Measurements from ENCODE around the gene OTOF.
"Not testable (repeated sequence)": the region's sequence is repeated elsewhere in the genome, so short reads cannot be mapped to it uniquely, and the experiment has no call there.

Gene OTOF

DNA sequence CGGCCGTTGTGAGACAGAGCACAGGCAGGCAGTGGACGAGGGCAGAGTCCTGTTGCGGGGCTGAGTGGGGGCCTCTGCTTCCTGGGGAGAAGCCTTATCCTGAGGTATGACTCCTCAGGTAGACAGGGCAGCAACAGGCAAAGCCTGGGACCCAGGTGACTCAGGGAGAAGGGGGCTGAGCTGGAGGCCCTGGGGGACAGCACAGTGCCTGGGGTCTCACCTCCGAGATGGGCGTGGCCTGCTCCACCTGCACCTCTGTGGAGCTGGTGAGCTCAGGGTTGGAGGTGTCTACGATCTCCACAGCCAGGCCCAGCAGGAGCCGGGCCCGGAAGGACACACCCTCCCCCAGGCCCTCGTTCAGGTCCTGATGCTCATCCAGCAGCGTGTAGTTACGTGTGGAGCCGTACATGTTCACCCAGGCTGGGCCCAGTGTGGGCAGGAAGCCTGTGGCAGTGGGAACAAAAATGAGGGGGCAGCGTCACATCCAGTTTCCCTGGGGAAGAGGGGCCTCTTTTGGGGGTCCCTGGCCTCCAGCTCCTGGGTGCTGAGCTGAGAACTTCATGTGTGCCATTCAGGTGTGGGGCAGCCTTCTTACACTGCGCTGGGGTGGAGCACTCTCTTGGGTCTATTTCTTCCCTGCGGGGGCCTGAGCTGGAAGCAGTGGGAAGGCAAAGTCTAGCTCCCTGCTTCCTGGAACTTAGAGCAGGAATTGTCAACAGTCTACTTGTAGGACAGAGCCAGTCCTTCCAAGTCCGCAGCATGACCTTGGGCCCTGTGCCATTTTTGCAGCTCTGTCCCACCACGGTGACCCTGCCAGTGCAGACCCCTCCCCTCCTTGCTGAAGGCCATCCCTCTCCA, 2.9 kb upstream of the OTOF start:
- DNase-seq (ENCODE audit: low spot score): no peak

DNA sequence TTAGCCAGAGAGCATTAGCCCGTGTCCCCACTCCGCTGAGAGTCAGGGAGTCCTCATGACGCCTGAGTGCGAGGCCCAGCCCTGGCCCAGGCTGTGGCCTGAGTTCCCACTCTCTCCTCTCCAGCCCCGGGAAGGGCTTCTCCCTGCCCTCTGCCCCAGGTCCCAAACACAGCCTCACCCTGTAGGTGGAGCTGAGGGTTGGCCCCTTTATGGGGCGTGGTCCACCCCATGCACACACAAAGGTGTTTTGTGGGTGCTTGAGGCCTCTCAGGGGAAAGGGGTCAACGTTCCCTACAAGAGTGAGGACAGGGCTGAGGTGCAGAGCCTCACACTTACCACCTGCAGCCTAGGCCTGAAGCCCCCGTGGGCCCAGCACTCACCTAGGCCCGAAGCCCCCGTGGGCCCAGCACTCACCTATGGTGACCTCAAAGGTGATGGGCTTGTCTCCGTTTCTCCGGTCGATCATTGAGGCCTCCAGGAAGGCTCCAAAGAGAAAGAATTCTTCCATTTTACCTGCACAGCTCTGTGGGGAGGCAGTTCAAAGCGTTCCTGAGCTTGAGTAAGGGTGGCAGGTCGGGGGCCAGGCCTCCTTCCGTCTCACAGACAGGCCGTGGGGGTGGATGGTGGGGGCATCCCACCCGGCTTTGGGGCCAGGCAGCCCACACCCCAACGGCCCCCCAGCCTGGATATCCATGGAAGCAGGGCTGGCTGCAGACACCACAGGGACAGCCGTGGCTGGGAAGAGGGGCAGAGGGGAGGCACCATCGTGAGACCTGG, 2.1 kb upstream of the OTOF start:
- no peak for DNase-seq (ENCODE audit: low spot score)

DNA sequence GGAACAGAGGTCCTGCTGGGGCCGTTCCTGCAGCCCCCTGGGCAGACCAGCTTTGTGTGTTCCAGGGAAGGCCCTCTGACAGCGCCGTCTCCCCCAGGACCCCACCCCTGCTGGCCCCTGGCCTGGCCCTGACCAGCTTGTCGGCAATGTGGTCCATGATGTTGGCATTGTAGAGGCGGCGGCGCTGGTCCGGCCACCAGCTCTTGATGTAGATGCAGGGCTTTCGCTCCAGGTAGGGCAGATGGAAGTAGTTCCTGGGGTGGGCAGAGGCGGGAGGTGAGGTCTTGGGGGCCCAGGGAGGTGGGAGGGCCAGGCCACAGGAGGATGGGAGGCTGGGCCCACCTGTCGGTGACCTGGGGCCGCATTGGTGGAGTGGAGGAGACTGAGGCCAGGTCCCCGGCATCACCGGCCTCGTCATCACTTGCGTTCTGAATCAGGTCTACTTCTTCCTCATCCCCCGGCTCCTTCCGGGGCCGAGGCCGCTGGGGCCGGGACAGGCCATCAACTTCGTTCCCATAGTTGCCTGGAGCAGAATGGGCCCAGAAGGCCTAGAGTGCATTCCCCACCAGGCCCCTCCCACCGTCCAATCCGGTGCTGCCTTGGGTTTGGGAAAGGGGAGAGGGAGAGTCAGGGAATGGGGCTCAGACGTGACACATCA, 1.3 kb upstream of the OTOF start:
- no peak for DNase-seq (ENCODE audit: low spot score)

DNA sequence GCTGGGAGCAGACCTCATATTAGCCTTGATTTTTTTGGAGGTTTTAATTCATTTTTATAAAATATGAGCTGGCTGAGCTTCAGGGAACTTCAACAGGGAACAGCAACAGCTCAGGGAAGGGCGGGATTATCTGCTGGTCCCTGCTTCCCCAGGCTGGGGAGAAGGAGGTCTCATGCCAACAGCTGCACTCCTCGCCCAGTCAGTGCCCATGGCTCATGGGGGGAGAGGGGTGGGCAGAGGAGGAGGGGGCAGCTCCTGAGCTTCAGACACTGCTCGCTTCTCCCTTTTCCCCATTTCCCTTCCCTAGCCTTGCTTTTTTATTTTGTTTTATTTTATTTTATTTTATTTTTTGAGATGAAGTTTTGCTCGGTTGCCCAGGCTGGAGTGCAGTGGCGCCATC, 442 bp upstream of the OTOF start:
- DNase-seq (ENCODE audit: low spot score): no peak

DNA sequence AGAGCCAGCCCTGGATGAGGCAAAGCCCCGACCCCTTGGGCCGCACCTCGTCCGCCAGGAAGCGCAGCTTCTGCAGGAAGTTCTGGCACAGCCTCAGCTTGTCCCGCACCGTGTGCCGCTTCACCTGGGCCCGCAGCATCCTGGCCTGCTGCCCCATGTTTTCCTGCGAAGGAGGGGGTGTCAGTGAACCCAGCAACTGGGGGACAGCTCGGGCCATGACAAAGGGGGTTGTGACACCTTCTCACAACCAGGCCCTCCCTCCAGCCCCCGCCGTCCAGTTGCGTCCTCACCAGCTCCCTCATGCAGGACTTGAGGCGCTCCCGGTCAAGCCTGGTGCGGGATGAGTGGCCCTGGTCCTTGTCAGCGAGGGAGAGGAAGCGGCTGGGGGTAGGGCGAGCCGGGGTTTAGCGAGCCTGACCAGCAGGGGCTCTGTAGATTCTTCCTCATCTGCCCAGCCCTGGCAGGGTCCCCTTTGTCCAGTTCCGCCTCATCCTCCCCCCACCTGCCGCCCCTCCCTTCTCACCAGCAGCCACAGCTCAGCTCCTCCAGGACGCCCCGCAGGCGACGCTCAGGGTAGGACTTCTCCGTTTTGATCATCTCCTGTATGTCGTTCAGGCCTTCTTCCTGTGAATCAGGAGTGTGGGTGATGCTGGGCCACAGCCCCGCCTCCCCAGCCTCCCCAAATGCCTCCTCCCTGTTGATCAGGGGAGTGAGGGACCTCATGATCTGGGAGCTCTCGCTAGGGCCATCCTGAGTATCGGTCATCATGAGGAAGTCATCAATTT, 606 bp downstream of the OTOF start:
- no peak for DNase-seq (ENCODE audit: low spot score)

DNA sequence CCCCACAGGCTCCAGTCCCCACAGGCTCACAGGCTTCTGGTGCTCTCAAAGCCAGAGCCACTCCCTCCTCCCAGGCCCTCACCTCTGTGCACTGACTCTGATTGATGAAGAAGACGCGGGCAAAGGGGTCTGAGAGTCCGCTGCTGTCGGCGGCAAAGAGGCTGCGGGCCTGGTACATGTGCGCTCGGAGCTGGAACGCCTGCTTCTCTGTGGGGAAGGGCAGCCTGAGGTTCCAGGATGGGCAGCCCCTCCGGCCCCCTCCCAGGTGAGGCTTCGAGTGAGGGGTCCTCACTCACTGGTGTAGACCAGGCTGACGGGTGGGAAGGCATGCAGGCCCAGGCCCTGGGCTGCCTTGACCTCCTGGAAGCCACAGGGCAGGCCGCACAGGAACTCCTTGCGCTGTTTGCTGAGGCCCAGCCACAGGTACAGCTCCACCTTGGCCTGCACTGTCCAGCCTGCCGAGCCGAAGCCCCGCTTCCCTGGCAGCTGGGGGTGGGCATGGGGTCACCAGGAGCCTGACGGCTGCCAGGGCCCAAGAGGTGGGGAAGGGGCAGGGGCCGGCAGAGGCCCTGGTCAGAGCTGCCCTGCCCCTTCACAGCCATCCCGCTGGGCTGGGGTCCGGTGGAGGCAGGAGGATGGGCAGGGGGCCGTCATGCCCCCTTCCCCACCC, 2.0 kb downstream of the OTOF start:
- no peak for DNase-seq (ENCODE audit: low spot score)

DNA sequence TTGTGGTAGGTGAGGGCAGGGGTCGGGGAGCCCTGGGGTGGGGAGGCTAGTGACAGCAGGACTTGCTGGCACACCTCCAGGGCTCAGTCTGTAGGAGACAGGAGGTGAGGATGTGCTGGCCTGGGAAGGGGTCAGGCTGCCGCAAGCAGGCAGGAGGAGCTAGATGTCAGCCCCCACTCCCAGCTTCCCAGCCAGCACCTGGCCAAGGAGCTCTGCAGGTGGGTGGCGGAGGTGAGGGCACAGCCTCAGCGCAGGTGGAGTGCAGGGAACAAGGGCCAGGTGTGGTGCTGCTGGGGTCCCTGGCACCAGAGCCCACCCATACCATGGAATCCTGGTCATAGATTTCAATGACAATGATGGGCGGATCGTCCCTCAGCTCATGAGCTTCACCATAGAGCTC, 2.9 kb downstream of the OTOF start:
- DNase-seq (ENCODE audit: low spot score): no peak

DNA sequence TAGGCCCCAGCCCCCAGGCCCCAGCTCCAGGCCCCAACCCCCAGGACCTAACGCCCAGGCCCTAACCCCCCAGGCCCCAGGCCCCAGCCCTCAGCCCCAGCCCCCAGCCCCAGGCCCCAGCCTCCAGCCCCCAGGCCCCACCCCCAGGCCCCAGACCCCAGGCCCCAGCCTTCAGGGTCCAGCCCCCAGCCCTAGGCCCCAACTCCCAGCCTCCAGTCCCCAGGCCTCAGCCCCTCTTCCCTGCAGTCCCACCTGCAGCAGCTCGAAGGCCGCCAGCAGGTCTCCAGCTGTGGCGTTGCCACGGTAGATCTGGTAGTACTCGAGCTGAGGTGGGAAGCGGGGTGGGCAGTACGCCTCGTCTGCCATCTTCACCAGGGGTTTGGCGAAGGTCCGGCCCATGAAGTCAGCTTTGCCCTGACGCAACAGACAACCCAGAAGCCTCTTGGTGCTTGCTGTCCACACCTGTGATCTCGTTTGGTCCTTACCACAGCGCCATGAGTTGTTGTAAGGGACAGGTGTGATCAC, 3.6 kb downstream of the OTOF start:
- DNase-seq (ENCODE audit: low spot score): no peak

DNA sequence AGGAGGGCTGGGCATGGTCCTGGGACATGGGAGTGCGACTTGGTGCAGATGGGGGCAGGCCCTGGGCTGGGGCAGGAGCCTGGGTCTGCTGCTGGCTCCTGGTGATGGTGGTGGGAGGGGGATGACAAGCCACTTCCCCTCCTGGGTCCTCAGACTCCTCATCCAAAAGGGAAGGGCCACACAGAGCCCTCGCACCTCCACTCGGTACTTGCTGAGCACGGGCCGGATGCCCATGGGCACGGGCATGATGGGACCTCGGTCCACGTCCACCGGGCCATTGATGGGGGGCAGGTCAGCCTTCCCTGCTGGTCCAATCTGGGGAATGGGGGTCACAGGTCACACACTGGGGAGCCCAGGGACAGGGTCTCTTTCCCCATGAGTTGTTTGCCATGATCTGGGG, 4.1 kb downstream of the OTOF start:
- DNase-seq (ENCODE audit: low spot score): no peak

DNA sequence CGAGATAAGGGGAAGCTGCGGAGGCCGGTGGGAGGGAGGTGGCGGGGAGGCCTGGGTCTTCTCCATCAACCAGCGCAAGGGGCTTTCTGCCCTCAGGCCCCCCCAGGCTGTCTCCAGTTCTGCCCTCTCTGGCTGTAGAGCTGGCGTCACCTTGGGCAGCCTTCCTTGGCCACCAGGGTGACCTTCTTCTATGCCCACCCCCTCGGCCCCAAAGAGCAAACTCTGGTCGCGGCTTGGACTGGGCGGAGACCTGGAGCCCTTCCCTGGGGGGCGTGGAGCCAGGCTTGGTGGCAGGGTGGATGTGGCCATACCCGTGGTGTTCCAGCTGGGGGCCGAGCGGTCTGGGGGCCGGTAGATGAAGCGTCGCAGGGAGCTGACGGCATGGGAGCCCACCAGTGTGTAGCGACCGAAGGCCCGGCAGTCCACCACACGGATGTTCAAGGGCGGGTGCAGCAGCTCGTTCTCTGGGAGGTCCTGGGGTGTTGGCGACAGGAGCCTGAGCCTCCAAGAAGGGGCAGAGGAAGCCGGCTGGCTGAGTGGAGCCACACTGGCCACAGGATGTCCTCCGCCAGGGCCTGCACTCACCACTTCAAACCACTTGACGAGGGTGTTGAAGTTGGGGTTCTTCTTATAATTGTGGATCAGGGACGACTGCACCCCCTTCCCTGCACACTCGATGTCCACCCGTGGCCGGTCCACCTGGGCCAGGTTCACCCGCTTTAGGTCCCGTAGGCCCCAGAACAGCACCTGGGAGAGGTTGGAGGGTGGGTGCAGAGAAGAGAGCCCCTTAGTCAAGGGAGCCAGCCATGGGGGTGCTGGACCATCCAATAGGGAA, 4.9 kb downstream of the OTOF start:
- no peak for DNase-seq (ENCODE audit: low spot score)

DNA sequence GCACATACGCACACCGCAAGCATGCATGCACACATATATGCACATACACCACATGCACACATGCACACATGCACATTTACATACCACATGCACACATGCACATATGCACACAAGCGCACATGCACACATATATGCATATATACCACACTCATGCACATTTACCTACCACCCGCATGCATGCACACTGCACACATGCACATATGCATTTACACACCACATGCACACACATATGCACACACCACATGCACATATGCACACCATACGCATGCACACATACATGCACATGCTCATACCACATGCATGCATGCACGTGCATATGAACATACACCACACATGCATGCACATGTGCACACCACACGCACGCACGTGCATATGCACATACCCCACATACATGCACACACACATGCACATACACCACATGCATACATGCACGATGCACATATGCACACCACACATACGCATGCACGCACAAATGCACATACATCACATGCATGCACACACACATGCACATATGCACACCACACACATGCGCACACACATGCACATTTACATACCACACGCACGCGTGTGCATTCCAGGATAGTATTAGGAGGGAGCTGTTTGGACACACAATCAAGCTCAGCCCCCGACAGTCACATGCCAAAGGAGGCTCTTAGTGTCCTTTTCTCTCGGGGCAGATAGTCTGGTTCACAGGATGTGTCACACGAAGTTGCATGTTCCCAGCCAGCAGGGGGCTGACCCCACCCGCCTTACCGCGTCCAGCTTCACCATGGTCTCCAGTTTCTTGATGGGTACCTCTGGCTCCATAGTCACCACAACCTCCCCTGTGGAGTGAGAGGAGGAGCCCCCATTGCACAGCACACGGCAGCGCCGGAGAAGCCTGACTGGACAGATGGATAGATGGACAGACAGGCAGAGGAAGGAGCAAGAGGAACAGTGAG, 5.9 kb downstream of the OTOF start:
- no peak for DNase-seq (ENCODE audit: low spot score)

DNA sequence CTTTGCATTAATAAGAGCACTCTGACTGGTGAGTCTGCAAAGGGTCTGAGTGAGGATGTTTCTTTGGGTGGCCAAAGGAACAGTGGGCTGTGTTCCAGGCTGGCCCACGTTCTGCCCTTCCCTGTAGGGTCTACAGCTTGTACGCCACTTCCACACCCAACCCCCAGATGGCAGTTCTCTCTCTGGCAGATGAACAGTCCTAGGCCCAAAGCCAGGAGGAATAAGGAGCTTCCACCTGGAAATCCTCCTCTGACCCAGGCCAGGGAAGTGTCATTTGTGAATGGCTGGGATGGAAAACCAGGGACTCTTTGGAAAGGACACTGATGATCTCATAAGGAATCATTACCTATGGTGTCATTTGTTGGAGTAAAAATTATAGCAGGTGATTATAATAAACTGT, 6.6 kb downstream of the OTOF start:
- DNase-seq (ENCODE audit: low spot score): peak; percentile 89

DNA sequence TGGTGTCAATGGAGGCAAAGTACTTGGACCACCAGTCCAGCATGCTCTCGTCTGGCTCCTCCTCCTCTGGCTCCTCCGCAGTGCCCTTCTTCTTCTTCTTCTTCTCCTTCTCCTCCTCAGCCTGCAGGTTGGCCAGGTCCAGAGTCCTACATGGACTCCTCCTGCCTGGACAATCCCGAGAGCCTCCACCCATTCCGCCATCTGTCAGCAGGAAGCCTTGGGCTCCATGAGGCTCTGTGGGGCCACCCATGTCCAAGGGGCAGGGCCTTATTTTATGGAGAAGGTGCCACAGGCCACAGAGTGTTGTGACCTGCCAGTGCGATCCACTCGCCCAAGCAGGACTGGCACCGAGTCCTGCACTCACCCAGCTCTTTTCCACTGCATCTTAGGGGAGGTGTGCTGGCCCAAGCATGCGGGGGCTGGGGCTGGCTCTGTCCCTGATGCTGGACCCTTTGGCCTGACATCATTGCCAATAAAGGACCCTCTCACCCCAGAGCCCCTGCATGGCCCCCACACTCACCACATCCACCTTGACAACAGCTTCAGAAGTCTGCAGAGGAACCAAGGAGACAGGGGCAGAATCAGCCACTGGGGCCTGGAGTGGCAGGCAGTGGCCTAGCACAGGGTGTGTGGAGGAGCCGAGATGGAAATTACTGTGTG, 7.2 kb downstream of the OTOF start:
- no peak for DNase-seq (ENCODE audit: low spot score)

DNA sequence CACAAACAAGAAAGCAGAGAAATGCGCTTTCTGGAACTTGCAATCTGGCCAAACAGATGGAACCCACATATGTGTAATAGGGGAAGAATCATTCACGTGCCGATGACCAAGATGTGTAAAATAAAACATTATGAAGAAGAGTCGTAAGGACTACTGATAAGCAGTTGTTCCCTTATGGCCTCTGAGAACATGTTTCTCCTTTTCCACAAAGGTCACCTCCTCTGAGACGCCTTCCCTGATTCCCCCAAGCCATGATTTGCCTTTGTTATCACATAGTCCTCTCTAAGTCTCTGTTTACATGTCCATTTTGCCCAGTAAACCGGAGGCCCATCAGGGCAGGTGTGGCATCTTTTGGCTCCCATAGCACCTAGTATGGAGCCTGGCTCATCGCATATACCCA, 8.0 kb downstream of the OTOF start:
- no peak for DNase-seq (ENCODE audit: low spot score)

DNA sequence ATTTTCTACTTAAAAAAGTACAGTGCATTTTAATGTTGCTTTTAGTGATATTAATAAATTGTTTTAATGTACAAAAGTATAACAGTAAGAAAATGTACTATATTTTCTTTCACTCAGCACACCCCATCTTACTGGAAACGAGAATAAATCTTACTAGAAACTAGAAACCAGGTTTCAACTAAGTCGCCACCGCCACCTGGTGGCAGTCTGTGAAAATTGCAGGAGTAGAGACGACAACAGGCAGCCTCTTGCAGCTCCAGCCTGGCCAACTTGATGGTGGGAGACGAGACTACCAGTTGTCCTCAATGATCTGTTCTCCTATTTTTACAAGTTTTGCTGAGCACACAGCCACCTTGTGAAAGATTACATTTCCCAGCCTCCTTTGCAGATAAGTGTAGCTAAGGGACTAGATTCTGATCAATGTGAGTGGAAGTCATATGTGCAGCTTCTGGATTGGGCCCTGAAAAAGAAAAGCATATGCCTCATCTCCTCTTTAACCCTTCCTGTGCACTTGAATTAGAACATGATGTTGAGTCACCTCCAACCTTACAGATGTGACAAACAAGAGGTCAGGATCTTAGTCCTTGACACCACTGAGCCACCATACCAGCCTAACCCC, 8.7 kb downstream of the OTOF start:
- DNase-seq (ENCODE audit: low spot score): peak; percentile 62

DNA sequence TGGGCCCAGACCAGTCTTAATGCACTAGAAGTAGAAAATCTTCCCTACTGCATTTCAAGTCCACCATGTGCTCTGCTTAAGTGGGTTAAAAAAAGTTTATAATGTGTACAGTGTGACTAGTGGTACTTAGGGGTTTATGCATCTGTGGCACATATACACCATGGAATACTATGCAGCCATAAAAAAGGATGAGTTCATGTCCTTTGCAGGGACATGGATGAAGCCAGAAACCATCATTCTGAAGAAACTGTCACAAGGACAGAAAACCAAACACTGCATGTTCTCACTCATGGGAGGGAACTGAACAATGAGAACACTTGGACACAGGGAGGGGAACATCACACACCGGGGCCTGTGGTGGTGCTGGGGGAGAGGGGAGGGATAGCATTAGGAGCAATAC, 9.4 kb downstream of the OTOF start:
- DNase-seq (ENCODE audit: low spot score): not testable (repeated sequence)

DNA sequence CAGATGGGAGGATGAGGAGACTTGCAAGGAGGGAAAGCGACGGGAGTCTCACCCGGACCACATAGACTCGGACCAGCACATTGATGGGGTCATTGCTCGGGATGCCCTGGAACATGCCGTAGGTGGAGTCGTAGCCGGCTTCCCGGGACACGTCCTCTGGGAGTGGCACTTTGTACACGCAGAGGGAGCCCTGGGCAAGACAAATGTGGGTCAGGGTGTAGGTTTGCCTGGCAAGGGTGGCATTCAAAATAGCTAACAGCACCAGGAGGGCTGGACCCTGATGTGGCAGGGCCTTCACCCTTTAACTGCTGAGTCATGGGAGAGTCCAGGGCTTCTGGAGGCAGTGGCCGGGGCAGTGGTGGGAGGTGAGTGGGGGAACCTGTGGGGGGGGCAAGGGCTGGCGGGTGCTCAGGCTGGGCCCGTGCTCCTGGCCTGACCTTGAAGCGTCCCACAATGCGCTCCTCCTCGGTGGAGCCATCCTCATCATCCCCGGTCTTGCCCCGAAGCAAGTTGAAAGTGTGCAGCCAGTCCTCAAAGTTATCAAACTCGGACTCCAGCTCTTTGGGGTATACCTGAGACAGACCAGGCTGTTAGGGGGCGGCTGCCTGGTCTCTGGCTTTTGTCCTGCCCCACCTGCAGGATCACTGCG, 11.1 kb downstream of the OTOF start:
- no peak for DNase-seq (ENCODE audit: low spot score)

DNA sequence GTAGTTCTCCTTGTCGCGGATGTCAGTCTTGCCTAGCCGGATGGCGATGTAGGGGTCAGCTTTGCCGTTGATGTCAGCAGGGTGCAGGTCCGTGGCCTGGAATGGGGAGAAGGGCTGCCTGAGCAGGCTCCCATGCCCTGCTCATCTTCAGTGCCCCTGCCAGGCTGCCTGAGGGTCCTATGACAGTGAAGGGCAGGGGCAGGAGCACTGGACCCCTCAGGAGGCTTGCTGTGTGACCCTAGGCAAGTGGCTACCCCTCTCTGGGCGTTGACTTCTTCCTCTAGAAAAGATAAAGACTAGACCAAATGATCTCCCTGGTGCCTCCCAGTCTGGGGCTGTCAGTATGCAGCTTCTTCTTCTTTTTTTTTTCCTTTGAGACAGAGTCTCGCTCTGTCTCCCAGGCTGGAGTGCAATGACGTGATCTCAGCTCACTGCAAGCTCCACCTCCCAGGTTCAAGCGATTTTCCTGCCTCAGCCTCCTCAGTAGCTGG, 11.9 kb downstream of the OTOF start:
- DNase-seq (ENCODE audit: low spot score): no peak

All from cerebellar cortex (tissue), 1 donor.